PC-3 (cell line): ENCODE results near the gene CDHR2.

Experiments
- EZH2 ChIP-seq: fragments of 300-600 bp; sonication (generic); IDR thresholded peaks from one replicate; pipeline ENCODE4 v1.6.1; 2017; ENCODE audit warnings: antibody characterized with exemption, mild to moderate bottlenecking, low read length; ENCODE audit not compliant: unreplicated experiment
- EZH2phosphoT487 ChIP-seq: fragments of 300-600 bp; sonication (generic); IDR thresholded peaks from 2 replicates; pipeline ENCODE4 v1.6.1; 2018; ENCODE audit warnings: mild to moderate bottlenecking, antibody characterized with exemption, low read length, borderline replicate concordance
- TF ChIP-seq, protein P1 (sequence below): fragments of 300-600 bp; sonication (generic); conservative IDR thresholded peaks from 2 replicates; pipeline ENCODE4 v1.5.1; 2017; ENCODE audit warnings: antibody characterized with exemption, low read depth, mild to moderate bottlenecking, low read length

DNA sequence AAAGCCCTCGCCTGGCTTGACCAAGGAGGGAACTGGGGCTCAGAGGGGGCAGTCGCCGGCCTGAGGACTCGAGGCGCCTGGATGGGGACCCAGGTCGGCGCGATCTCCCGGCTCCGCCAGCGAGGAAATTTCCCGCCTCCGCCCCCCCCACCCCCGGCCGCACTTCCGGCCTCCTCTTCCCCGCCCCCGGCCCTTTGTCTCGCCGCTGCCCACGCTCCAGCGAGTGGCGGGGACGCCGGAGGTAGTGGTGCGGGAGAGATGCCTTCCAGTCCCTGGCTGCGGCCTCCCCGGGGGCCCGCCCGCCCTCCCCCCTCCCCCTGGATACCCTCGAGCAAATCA is 61.3 kb downstream of the CDHR2 start:
- TF ChIP-seq, protein P1, sequence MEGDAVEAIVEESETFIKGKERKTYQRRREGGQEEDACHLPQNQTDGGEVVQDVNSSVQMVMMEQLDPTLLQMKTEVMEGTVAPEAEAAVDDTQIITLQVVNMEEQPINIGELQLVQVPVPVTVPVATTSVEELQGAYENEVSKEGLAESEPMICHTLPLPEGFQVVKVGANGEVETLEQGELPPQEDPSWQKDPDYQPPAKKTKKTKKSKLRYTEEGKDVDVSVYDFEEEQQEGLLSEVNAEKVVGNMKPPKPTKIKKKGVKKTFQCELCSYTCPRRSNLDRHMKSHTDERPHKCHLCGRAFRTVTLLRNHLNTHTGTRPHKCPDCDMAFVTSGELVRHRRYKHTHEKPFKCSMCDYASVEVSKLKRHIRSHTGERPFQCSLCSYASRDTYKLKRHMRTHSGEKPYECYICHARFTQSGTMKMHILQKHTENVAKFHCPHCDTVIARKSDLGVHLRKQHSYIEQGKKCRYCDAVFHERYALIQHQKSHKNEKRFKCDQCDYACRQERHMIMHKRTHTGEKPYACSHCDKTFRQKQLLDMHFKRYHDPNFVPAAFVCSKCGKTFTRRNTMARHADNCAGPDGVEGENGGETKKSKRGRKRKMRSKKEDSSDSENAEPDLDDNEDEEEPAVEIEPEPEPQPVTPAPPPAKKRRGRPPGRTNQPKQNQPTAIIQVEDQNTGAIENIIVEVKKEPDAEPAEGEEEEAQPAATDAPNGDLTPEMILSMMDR = no peak
- TF ChIP-seq EZH2 (no peak), EZH2phosphoT487 (no peak)
